GM12878 (cell line): ENCODE data around the gene BEST4. TPM values are rescaled to one million over a fixed set of nuclear protein-coding genes. Genes with fewer than 3 reads are reported as not detected.

Source experiments
- ATAC-seq: fragments of 200-7000 bp; cut with Tn5 transposase; 3 replicates; pipeline ENCODE4 v1.9.1; 2020; ENCODE audit warnings: mild to moderate bottlenecking, moderate library complexity
- BruUV-seq: library from RNA; stranded (reverse); fragments of 400-500 nt; replicated peaks from 2 replicates; lab custom pipeline; 2021; lab: Mats Ljungman, UMichigan
- CTCF ChIA-PET: fragments of 300-600 bp; sonication (Branson Sonifier 250); formaldehyde crosslinking; extraction: SDS; loops from one replicate; lab custom pipeline; 2021; ENCODE audit warnings: inconsistent platforms; lab: Yijun Ruan, JAX
- POLR2A ChIA-PET: fragments of 350-600 bp; formaldehyde crosslinking; extraction: SDS; loops from one replicate; lab custom pipeline; 2021; ENCODE audit warnings: inconsistent platforms; lab: Charles Lee
- RAD21 ChIA-PET: fragments of 300-600 bp; sonication (Branson Sonifier 250); formaldehyde crosslinking; loops from one replicate; lab custom pipeline; 2023; ENCODE audit warnings: antibody characterized with exemption; ENCODE audit not compliant: unreplicated experiment; lab: Charles Lee
- SMC1A ChIA-PET: fragments of 300-600 bp; sonication (Branson Sonifier 250); formaldehyde crosslinking; loops from one replicate; lab custom pipeline; 2023; ENCODE audit not compliant: unreplicated experiment, uncharacterized antibody; lab: Charles Lee
- DNase-seq: peaks from one replicate; pipeline ENCODE4 v3.0.0-alpha.2; 2011; ENCODE audit warnings: low read depth, low spot score
- FAIRE-seq: peaks from 3 replicates; lab custom pipeline; 2011; peaks lifted over from hg19 to GRCh38; lab: Jason Lieb, UNC
- H2AFZ ChIP-seq: 2 replicates; pipeline ENCODE4 v1.6.0; 2011; ENCODE audit warnings: low read depth, low read length, control low read depth; ENCODE audit not compliant: control insufficient read depth
- H3K27ac ChIP-seq: 2 replicates; pipeline ENCODE4 v1.5.1; 2011; ENCODE audit warnings: control low read depth; ENCODE audit not compliant: control insufficient read depth, insufficient read depth
- H3K27me3 ChIP-seq, 2 experiments: replicated peaks in 1 of 2; 2 replicates each; pipeline versions ENCODE4 v1.6.0 to v1.6.1; 2011; ENCODE audit warnings: low read length in 1 of 2; ENCODE audit not compliant: control insufficient read depth in 2 of 2, insufficient read depth in 2 of 2
- H3K36me3 ChIP-seq, 2 experiments: 2 replicates each; pipeline ENCODE4 v1.5.1; 2011; ENCODE audit warnings: low read length in 1 of 2; ENCODE audit not compliant: control insufficient read depth in 2 of 2, insufficient read depth in 2 of 2
- H3K4me1 ChIP-seq: 2 replicates; pipeline ENCODE4 v1.6.1; 2011; ENCODE audit warnings: mild to moderate bottlenecking, low read length, moderate library complexity, mixed read lengths; ENCODE audit not compliant: control insufficient read depth, insufficient read depth
- H3K4me2 ChIP-seq: 2 replicates; pipeline ENCODE4 v1.6.0; 2011; ENCODE audit warnings: control low read depth; ENCODE audit not compliant: control insufficient read depth, insufficient read depth
- H3K4me3 ChIP-seq: fragments of 200-600 bp; sonication (generic); 2 replicates; pipeline ENCODE4 v1.5.1; 2016
- H3K79me2 ChIP-seq: 2 replicates; pipeline ENCODE4 v1.6.0; 2011; ENCODE audit warnings: low read length; ENCODE audit not compliant: control insufficient read depth, insufficient read depth
- H3K9ac ChIP-seq: 2 replicates; pipeline ENCODE4 v1.8.0; 2011; ENCODE audit warnings: low read length, control low read depth, mixed read lengths; ENCODE audit not compliant: control insufficient read depth, insufficient read depth
- H3K9me3 ChIP-seq: replicated peaks from 3 replicates; pipeline ENCODE4 v1.5.1; 2011; ENCODE audit warnings: mild to moderate bottlenecking, low read length; ENCODE audit not compliant: control insufficient read depth, insufficient read depth
- H4K20me1 ChIP-seq: 2 replicates; pipeline ENCODE4 v1.6.0; 2011; ENCODE audit not compliant: control insufficient read depth, insufficient read depth
- BMI1 ChIP-seq: fragments of 450-650 bp; IDR thresholded peaks from 2 replicates; pipeline ENCODE4 v1.6.1; 2016; ENCODE audit warnings: mild to moderate bottlenecking, moderate library complexity, borderline replicate concordance
- CHD1 ChIP-seq: IDR thresholded peaks from 2 replicates; pipeline ENCODE4 v1.6.1; 2012; ENCODE audit warnings: low read depth, low read length, improper control_type of control experiment
- CREM ChIP-seq: IDR thresholded peaks from 2 replicates; pipeline ENCODE4 v1.6.1; 2014; ENCODE audit warnings: antibody characterized with exemption, low read depth
- EP300 ChIP-seq, 2 experiments: fragments of 150-350 bp in 1 of 2; IDR thresholded peaks; 2 replicates each; pipeline ENCODE4 v1.6.1; 2011 to 2012; ENCODE audit warnings: low read depth in 2 of 2, low read length in 2 of 2, borderline replicate concordance in 1 of 2, improper control_type of control experiment in 1 of 2, inconsistent platforms in 1 of 2; ENCODE audit not compliant: control insufficient read depth in 1 of 2
- FOXM1 ChIP-seq: IDR thresholded peaks from 2 replicates; pipeline ENCODE4 v1.6.1; 2012; ENCODE audit warnings: low read depth, mild to moderate bottlenecking, inconsistent platforms, low read length, moderate library complexity
- IKZF1 ChIP-seq: fragments of 450-650 bp; conservative IDR thresholded peaks from 2 replicates; pipeline ENCODE4 v1.6.1; 2017; ENCODE audit warnings: antibody characterized with exemption, mild to moderate bottlenecking
- JUNB ChIP-seq: IDR thresholded peaks from 2 replicates; pipeline ENCODE4 v1.6.1; 2016; ENCODE audit warnings: antibody characterized with exemption, mild to moderate bottlenecking
- JUND ChIP-seq: IDR thresholded peaks from 2 replicates; pipeline ENCODE4 v1.6.1; 2012; ENCODE audit warnings: low read depth, mild to moderate bottlenecking, low read length, improper control_type of control experiment, moderate library complexity
- LARP7 ChIP-seq: fragments of 450-650 bp; IDR thresholded peaks from 2 replicates; pipeline ENCODE4 v1.6.1; 2017; ENCODE audit warnings: mild to moderate bottlenecking
- PKNOX1 ChIP-seq: fragments of 450-650 bp; IDR thresholded peaks from 2 replicates; pipeline ENCODE4 v1.6.1; 2016; ENCODE audit warnings: mild to moderate bottlenecking
- RFX5 ChIP-seq: IDR thresholded peaks from 2 replicates; pipeline ENCODE4 v1.6.1; 2011; ENCODE audit warnings: low read depth, low read length, improper control_type of control experiment
- SIN3A ChIP-seq: IDR thresholded peaks from 2 replicates; pipeline ENCODE4 v1.6.1; 2012; ENCODE audit warnings: low read depth, low read length, improper control_type of control experiment
- SMAD5 ChIP-seq: IDR thresholded peaks from 2 replicates; pipeline ENCODE4 v1.6.1; 2016; ENCODE audit warnings: antibody characterized with exemption, low read depth
- SPI1 ChIP-seq: IDR thresholded peaks from 2 replicates; pipeline ENCODE4 v1.6.1; 2011; ENCODE audit warnings: low read depth, mild to moderate bottlenecking, low read length, moderate library complexity, borderline replicate concordance; ENCODE audit not compliant: insufficient read depth
- SUPT20H ChIP-seq: IDR thresholded peaks from 2 replicates; pipeline ENCODE4 v1.6.1; 2011; ENCODE audit warnings: low read depth, mild to moderate bottlenecking, low read length, moderate library complexity, borderline replicate concordance; ENCODE audit not compliant: control insufficient read depth
- TAF1 ChIP-seq: IDR thresholded peaks from 2 replicates; pipeline ENCODE4 v1.6.1; 2011; ENCODE audit warnings: mild to moderate bottlenecking, low read depth, low read length, borderline replicate concordance
- TBL1XR1 ChIP-seq: IDR thresholded peaks from 2 replicates; pipeline ENCODE4 v1.6.1; 2012; ENCODE audit warnings: low read depth, low read length, improper control_type of control experiment
- ZBED1 ChIP-seq: IDR thresholded peaks from 2 replicates; pipeline ENCODE4 v1.6.1; 2016; ENCODE audit warnings: borderline replicate concordance
- ZNF207 ChIP-seq: fragments of 450-650 bp; IDR thresholded peaks from 2 replicates; pipeline ENCODE4 v1.6.1; 2014; ENCODE audit warnings: antibody characterized with exemption, mild to moderate bottlenecking, borderline replicate concordance
- ZNF274 ChIP-seq: IDR thresholded peaks from one replicate; pipeline ENCODE4 v1.8.0; 2011; ENCODE audit not compliant: insufficient read length, insufficient read depth
- ZSCAN29 ChIP-seq: fragments of 450-650 bp; IDR thresholded peaks from 2 replicates; pipeline ENCODE4 v1.6.1; 2017; ENCODE audit warnings: mild to moderate bottlenecking, moderate library complexity
- WGBS: methylation state at CpG from one replicate; pipeline ENCODE4 v1.1.6; 2016; ENCODE audit warnings: low lambda C conversion rate; ENCODE audit not compliant: insufficient replicate concordance, insufficient coverage; ENCODE audit errors: missing lambda C conversion rate; 5-methylcytosine and 5-hydroxymethylcytosine counted together
- in situ Hi-C: fragments of 300-500 bp; cut with MboI; formaldehyde crosslinking; loops from 9 replicates; pipeline ENCODE4 v1.14.3; 2018; ENCODE audit warnings: mixed read lengths
- intact Hi-C: fragments of 100-400 bp; cut with micrococcal nuclease; formaldehyde crosslinking; loops from one replicate; pipeline ENCODE4 v1.14.2; 2022; ENCODE audit not compliant: unreplicated experiment
- polyA plus RNA-seq, 11 experiments: library from polyadenylated mRNA; depleted of rRNA in 4 of 11; unstranded in 6 of 11; stranded (reverse) in 5 of 11; fragments of >200 nt; fragmentation: Nextera tagmentation in 4 of 11; fragmentation: Illumina TruSeq in 1 of 11; extraction: Ambion mirVana in 4 of 11; extraction: Trizol in 1 of 11; gene quantifications; 1 replicate in 1 of 11; 2 replicates in 10 of 11; pipeline versions ENCODE4 v1.2.1 to v1.2.3, GENCODE V29; 2011 to 2016; ENCODE audit warnings: inconsistent platforms in 2 of 11, missing spikeins in 2 of 11, low read depth in 1 of 11
- total RNA-seq, 4 experiments: library from RNA; depleted of rRNA in 3 of 4; stranded (reverse); fragments of >200 nt in 3 of 4; fragmentation: Illumina TruSeq in 1 of 4; extraction: Trizol in 1 of 4; gene quantifications; 2 replicates each; pipeline versions ENCODE4 v1.2.1 to v1.2.3, GENCODE V29; 2013 to 2021
- TF ChIP-seq, protein P1 (sequence below): IDR thresholded peaks from 2 replicates; pipeline ENCODE4 v1.6.1; 2012; ENCODE audit warnings: low read depth, low read length, improper control_type of control experiment

BEST4 gene
- total and polyA plus RNA-seq, 10 of the 15 experiments (the other 5 are each of a cell fraction or from before 2014, with no cell fraction given) = 0.06 to 1.3 (median 0.42) TPM

GRCh38 chr1:44808938-44809917 is 21.3 kb upstream of the BEST4 start:
- BruUV-seq = TSS peak; percentile 71
- Histone ChIP-seq H3K4me1 (peaks cover 48% of the 10 kb centered on the region), H3K4me2 (peak overlapping the region; percentile 71), H3K36me3 (peaks cover 3 to 4% of the 10 kb centered on the region in 2 experiments; a peak in 3 of 4 replicates), H3K9me3 (no peaks in the 10 kb centered on the region), H3K27me3 (no peaks in the 10 kb centered on the region), H3K9ac (peak overlapping the region; percentile 75), H3K4me3 (no peak overlapping the region), H3K27ac (peak overlapping the region; percentile 95), H2AFZ (peak overlapping the region; percentile 70), H4K20me1 (no peaks in the 10 kb centered on the region), H3K79me2 (no peaks in the 10 kb centered on the region)
- peak; percentile 97 for FAIRE-seq
- in situ Hi-C loops (loop anchor here (5.0 kb wide), 1 partner anchor 77 kb away; the partner anchor contains the start of gene RNU5D-1), intact Hi-C loops (no loop called here)
- ATAC-seq = peak; percentile 55
- POLR2A ChIA-PET = interaction anchor here (0.7 to 5.1 kb wide), 22 partner anchors 9 to 498 kb away, joined by 3 to 59 read pairs (median 5); partner anchors contain the start of genes ARMH1, HECTD3, KIF2C and PLK3
- CTCF ChIA-PET = interaction anchor here (0.5 to 4.1 kb wide), 18 partner anchors 10 to 205 kb away, joined by 3 to 47 read pairs (median 4); partner anchors contain the start of genes BEST4, PLK3 and RNU5D-1
- DNase-seq = peak; percentile 84
- SMC1A ChIA-PET = interaction anchor here (0.8 to 4.6 kb wide), 13 partner anchors 8 to 202 kb away, joined by 3 to 52 read pairs (median 5); partner anchors contain the start of genes HECTD3, PLK3, RNU5D-1 and RPS8
- RAD21 ChIA-PET = interaction anchor here (1.0 to 3.5 kb wide), 14 partner anchors 9 to 530 kb away, joined by 3 to 41 read pairs (median 4); partner anchors contain the start of genes HECTD3, PLK3, RNU5D-1 and RPS8
- WGBS = 26% methylated on average over 6 of the region's 6 CpGs
- TF ChIP-seq CREM (peak; percentile 81), RFX5 (no peak), CHD1 (no peak), EP300 (IDR thresholded peaks at IDR 0.05; ENCODE audit: borderline replicate concordance in 1 of 2, control insufficient read depth in 1 of 2, low read depth in 2 of 2, low read length in 2 of 2) (peak in 1 of 2 experiments; percentile 65; a peak in 1 of 4 replicates), TAF1 (peak; percentile 65; the same call in 1 of the 2 replicates), SUPT20H (no peak), BMI1 (no peak), ZNF207 (no peak), JUND (no peak), FOXM1 (no peak), IKZF1 (peak; percentile 61), ZSCAN29 (no peak), PKNOX1 (no peak; the same call in 1 of the 2 replicates), SMAD5 (no peak; the same call in 1 of the 2 replicates), JUNB (peak; percentile 10; the same call in 1 of the 2 replicates), LARP7 (no peak), ZBED1 (no peak), ZNF274 (no peak), TBL1XR1 (no peak), SIN3A (no peak), SPI1 (peak; percentile 46; the same call in 1 of the 2 replicates)
- TF ChIP-seq, protein P1, sequence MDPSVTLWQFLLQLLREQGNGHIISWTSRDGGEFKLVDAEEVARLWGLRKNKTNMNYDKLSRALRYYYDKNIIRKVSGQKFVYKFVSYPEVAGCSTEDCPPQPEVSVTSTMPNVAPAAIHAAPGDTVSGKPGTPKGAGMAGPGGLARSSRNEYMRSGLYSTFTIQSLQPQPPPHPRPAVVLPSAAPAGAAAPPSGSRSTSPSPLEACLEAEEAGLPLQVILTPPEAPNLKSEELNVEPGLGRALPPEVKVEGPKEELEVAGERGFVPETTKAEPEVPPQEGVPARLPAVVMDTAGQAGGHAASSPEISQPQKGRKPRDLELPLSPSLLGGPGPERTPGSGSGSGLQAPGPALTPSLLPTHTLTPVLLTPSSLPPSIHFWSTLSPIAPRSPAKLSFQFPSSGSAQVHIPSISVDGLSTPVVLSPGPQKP = 0 out of 2 replicates have a peak, but pooled peaks have one; percentile 55
